ENCODE results near the gene INPP5K.

Gene INPP5K

DNA sequence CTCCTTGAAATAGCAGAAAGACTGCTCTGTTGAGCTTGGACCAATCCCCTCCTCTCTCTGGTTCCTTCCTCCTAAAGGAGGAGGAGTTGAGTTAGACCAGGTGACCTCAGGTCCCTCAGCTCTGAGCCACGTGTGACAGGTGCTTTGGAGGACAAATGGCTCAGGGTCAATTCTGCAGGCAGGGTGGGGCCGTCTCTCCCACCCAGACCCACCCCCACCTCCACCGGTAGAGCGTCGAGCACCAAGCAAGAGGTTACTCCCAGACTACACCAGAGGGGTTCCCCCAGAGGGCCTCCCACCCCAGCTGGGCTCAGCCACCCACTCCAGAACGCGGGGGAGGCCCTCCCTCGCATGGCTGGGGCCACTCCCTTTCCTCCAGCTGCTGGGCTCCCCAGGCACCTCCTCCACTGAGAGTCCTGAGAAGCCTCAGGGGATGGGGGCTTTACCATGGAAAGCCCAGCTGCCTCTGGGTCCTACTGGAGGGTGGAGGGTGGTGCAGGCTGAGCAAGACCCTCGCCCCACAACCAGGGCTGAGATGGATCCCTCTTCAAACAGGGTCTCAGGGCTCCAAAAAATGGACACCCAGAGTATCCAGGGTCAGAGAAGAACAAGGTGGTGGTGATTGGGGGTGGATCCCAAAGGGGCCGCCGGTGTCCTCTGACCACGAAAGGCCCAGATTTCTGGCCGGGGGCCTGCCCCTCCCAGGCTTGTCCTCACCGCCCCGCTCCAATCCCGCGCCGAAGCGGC is 31.6 kb downstream of the INPP5K start:
- peak; percentile 51 for DNase-seq (ENCODE audit: low read depth)
- TF ChIP-seq, protein P1, sequence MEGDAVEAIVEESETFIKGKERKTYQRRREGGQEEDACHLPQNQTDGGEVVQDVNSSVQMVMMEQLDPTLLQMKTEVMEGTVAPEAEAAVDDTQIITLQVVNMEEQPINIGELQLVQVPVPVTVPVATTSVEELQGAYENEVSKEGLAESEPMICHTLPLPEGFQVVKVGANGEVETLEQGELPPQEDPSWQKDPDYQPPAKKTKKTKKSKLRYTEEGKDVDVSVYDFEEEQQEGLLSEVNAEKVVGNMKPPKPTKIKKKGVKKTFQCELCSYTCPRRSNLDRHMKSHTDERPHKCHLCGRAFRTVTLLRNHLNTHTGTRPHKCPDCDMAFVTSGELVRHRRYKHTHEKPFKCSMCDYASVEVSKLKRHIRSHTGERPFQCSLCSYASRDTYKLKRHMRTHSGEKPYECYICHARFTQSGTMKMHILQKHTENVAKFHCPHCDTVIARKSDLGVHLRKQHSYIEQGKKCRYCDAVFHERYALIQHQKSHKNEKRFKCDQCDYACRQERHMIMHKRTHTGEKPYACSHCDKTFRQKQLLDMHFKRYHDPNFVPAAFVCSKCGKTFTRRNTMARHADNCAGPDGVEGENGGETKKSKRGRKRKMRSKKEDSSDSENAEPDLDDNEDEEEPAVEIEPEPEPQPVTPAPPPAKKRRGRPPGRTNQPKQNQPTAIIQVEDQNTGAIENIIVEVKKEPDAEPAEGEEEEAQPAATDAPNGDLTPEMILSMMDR (conservative IDR thresholded peaks at IDR 0.05; ENCODE audit: low read depth, low read length), result peak; percentile 40
- H3K4me3 ChIP-seq (ENCODE audit: low read depth, low read length), result peak overlapping the region; percentile 69

DNA sequence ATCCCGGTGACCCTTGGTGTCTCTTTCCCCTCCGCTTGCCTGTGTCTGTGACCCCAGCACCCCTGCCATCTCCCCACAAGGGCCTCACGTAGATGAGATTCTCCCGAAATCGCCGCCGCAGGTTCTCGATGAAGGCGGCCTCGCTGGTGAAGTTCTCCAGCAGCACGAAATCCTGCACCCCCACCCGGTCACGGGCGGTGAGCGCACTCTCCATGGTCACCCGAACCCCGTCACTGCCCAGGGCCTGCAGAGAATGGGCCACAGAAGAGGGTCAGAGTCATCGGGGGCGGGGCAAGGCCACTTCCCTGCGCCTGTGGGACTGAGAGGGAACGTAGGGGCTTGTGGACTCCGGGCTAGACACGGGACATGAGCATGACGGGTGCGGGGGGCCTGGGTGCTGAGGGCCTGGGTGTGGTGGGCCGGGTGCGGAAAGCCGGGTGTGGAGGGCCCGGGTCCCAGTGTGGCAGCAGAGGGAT is 32.3 kb downstream of the INPP5K start:
- DNase-seq (ENCODE audit: low read depth), result no peak
- H3K4me3 ChIP-seq (ENCODE audit: low read depth, low read length), result no peak overlapping the region
- TF ChIP-seq, protein P1 (conservative IDR thresholded peaks at IDR 0.05; ENCODE audit: low read depth, low read length), result no peak

DNA sequence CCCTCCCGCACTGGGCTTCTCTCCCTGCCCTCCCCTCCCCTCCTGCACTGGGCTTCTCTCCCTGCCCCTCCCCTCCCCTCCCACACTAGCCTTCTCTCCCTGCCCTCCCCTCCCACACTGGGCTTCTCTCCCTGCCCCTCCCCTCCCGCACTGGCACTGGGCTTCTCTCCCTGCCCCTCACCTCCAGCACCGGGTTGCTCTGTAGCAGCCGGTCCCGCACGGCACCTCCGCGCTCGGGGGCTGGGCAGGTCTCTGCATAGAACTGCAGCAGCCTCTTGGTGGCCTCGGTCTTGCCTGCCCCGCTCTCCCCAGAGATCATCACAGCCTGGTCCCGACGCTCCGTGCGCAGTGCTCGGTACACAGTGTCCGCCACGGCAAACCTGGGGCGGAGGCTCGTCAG is 33.7 kb downstream of the INPP5K start:
- TF ChIP-seq, protein P1 (conservative IDR thresholded peaks at IDR 0.05; ENCODE audit: low read depth, low read length), result no peak
- no peak overlapping the region for H3K4me3 ChIP-seq (ENCODE audit: low read depth, low read length)
- no peak for DNase-seq (ENCODE audit: low read depth)

DNA sequence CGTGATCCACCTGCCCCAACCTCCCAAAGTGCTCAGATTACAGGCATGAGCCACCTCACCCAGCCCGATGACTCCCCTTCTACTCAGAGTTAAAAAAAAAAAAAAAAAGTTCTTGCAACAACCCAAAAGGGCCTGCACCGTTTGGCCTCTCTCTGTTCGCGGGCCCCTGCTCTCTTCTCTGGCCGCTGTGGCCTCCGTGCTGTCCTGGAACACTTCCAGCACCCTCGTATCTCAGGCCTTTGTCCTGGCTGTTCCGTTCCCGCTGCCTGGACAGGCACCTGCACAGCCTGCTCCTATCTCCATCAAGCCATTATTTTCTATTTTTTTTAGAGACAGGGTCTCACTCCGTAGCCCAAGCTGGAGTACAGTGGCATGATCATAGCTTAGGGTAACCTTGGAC is 34.7 kb downstream of the INPP5K start:
- TF ChIP-seq, protein P1 (conservative IDR thresholded peaks at IDR 0.05; ENCODE audit: low read depth, low read length), result no peak
- no peak for DNase-seq (ENCODE audit: low read depth)
- H3K4me3 ChIP-seq (ENCODE audit: low read depth, low read length), result no peak overlapping the region

DNA sequence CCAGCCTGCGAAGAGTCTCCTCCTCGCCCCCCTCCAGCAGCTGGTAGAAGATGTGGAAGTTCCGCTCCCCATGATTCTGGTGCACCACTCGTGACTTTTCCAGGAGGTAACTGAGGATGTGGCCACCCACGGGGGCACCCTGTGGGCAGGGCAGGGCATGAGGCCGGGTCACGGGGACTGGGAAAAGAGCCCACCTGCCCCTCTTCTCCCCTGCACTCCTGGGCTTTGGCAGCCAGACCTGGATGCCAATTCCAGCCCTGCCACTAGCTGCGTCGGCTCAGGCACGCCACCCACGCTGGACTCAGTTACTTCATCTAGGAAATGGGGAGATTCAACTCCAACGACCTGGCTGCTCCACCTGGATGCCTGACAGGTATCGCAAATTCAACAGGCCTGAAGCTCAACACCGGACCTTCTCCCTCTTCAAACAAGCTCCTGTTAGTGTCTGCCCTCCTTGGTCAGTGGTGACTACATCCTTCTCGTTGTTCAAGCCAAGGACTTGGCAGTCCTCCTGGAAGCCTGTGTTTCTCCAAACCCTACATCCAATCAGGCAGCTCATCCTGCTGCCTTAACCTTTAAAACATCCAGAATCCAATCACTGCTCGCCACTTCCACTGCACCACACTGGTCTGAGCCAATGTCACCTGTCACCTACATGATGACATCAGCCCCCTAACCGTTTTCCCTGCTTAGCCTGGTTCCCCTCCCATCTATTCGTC is 35.5 kb downstream of the INPP5K start:
- no peak for DNase-seq (ENCODE audit: low read depth)
- TF ChIP-seq, protein P1 (conservative IDR thresholded peaks at IDR 0.05; ENCODE audit: low read depth, low read length), result no peak

DNA sequence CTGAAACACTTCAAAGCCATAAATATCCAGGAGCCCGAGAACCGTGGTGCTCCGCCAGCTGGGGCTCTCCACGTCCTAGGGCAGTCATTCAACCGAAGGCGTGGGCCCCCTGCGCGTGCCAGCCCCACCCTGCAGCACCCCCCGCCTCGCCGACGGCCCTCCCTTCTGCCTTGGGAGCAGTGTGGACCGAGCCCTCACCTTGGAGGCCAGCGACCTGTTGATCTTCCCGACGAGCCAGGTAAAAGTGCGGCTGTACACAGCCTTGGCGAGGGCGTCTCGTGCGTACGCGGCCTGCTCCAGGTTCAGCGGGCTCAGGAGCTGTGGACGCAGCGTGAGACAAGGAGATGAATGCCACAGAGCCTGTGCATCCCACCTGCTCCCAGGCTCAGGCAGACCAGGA is 38.0 kb downstream of the INPP5K start:
- H3K4me3 ChIP-seq (ENCODE audit: low read depth, low read length), result no peak overlapping the region
- no peak for DNase-seq (ENCODE audit: low read depth)
- TF ChIP-seq, protein P1 (conservative IDR thresholded peaks at IDR 0.05; ENCODE audit: low read depth, low read length), result no peak

More for the DNA sequence above, 35.5 kb downstream of the INPP5K start:
- H3K4me3 ChIP-seq (ENCODE audit: low read depth, low read length), result no peak overlapping the region

Data from choroid plexus epithelial cell (primary cell).